MM.1S (cell line): ENCODE data around the gene GDNF.
"Not testable (repeated sequence)": the region's sequence is repeated elsewhere in the genome, so short reads cannot be mapped to it uniquely, and the experiment has no call there.

Experiments used
- DNase-seq: peaks from one replicate; pipeline ENCODE4 v3.0.0-alpha.2; 2015
- H2AFZ ChIP-seq: fragments of 300-600 bp; sonication (generic); 2 replicates; pipeline ENCODE4 v1.6.0; 2016; ENCODE audit warnings: antibody characterized with exemption, low read length
- H3F3A ChIP-seq: fragments of 300-600 bp; sonication (generic); 2 replicates; pipeline ENCODE4 v1.6.1; 2016; ENCODE audit warnings: mild to moderate bottlenecking, antibody characterized with exemption, low read length, moderate library complexity, mixed read lengths; ENCODE audit not compliant: insufficient read depth
- H3K27ac ChIP-seq: fragments of 300-600 bp; sonication (generic); 2 replicates; pipeline ENCODE4 v1.5.1; 2016; ENCODE audit warnings: mild to moderate bottlenecking, low read length
- H3K27me3 ChIP-seq: fragments of 300-600 bp; sonication (generic); replicated peaks from 2 replicates; pipeline ENCODE4 v1.6.0; 2016; ENCODE audit warnings: low read length; ENCODE audit not compliant: insufficient read depth
- H3K36me3 ChIP-seq: fragments of 300-600 bp; sonication (generic); replicated peaks from 2 replicates; pipeline ENCODE4 v1.6.1; 2016; ENCODE audit warnings: mild to moderate bottlenecking, low read length, mixed read lengths; ENCODE audit not compliant: insufficient read depth
- H3K4me1 ChIP-seq: fragments of 300-600 bp; sonication (generic); 2 replicates; pipeline ENCODE4 v1.6.1; 2016; ENCODE audit warnings: low read length, mixed read lengths
- H3K4me2 ChIP-seq: fragments of 300-600 bp; sonication (generic); 2 replicates; pipeline ENCODE4 v1.6.0; 2016; ENCODE audit warnings: low read depth, low read length
- H3K4me3 ChIP-seq: fragments of 300-600 bp; sonication (generic); 2 replicates; pipeline ENCODE4 v1.5.1; 2016; ENCODE audit warnings: low read length, mixed read lengths
- H3K79me2 ChIP-seq: fragments of 300-600 bp; sonication (generic); 2 replicates; pipeline ENCODE4 v1.6.1; 2016; ENCODE audit warnings: mixed run types, low read length, mixed read lengths
- H3K9ac ChIP-seq: fragments of 300-600 bp; sonication (generic); 2 replicates; pipeline ENCODE4 v1.6.1; 2016; ENCODE audit warnings: low read length, mixed read lengths
- H3K9me2 ChIP-seq: fragments of 300-600 bp; sonication (generic); replicated peaks from 2 replicates; pipeline ENCODE4 v1.6.1; 2016; ENCODE audit warnings: mild to moderate bottlenecking, low read length, mixed read lengths; ENCODE audit not compliant: insufficient read depth
- H3K9me3 ChIP-seq: fragments of 300-600 bp; sonication (generic); replicated peaks from 2 replicates; pipeline ENCODE4 v1.6.1; 2016; ENCODE audit warnings: mild to moderate bottlenecking, low read length, mixed read lengths; ENCODE audit not compliant: insufficient read depth
- H4K20me1 ChIP-seq: fragments of 300-600 bp; sonication (generic); 2 replicates; pipeline ENCODE4 v1.6.1; 2016; ENCODE audit warnings: mild to moderate bottlenecking, low read length, moderate library complexity, mixed read lengths; ENCODE audit not compliant: insufficient read depth
- CTCF ChIP-seq: fragments of 300-600 bp; sonication (generic); IDR thresholded peaks from 2 replicates; pipeline ENCODE4 v1.5.1; 2016; ENCODE audit warnings: antibody characterized with exemption, low read length, mixed read lengths
- EZH2 ChIP-seq: fragments of 300-600 bp; sonication (generic); optimal IDR thresholded peaks from 2 replicates; pipeline ENCODE3; 2017; ENCODE audit warnings: low read depth, mild to moderate bottlenecking, antibody characterized with exemption, low read length, mixed read lengths
- EZH2phosphoT487 ChIP-seq: fragments of 300-600 bp; sonication (generic); IDR thresholded peaks from 2 replicates; pipeline ENCODE4 v1.6.1; 2018; ENCODE audit warnings: antibody characterized with exemption, low read length

The GDNF gene

GRCh38 chr5:37871023-37871815, 31.4 kb upstream of the GDNF start:
- Histone ChIP-seq H3K27ac (no peak overlapping the region), H2AFZ (no peak overlapping the region), H4K20me1 (no peaks in the 10 kb centered on the region), H3K9me2 (no peaks in the 10 kb centered on the region), H3K79me2 (no peaks in the 10 kb centered on the region), H3K4me3 (no peak overlapping the region), H3K36me3 (no peaks in the 10 kb centered on the region), H3K9ac (no peak overlapping the region), H3K27me3 (no peaks in the 10 kb centered on the region), H3K4me1 (no peaks in the 10 kb centered on the region), H3F3A (no peaks in the 10 kb centered on the region), H3K4me2 (no peak overlapping the region), H3K9me3 (no peaks in the 10 kb centered on the region)
- DNase-seq, result no peak
- TF ChIP-seq EZH2phosphoT487 (no peak), EZH2 (no peak), CTCF (no peak)

GRCh38 chr5:37869216-37869615, 29.4 kb upstream of the GDNF start:
- no peak overlapping the region for H3K4me3 ChIP-seq
- H4K20me1 ChIP-seq, result no peaks in the 10 kb centered on the region
- H3K4me2 ChIP-seq, result no peak overlapping the region
- H3K27me3 ChIP-seq, result no peaks in the 10 kb centered on the region
- no peaks in the 10 kb centered on the region for H3K9me3 ChIP-seq
- DNase-seq, result no peak
- no peaks in the 10 kb centered on the region for H3K9me2 ChIP-seq
- no peaks in the 10 kb centered on the region for H3K79me2 ChIP-seq
- no peaks in the 10 kb centered on the region for H3K4me1 ChIP-seq
- H3K27ac ChIP-seq, result no peak overlapping the region
- no peak for TF ChIP-seq CTCF
- TF ChIP-seq EZH2, result no peak
- TF ChIP-seq EZH2phosphoT487, result no peak
- no peaks in the 10 kb centered on the region for H3K36me3 ChIP-seq
- H2AFZ ChIP-seq, result no peak overlapping the region
- no peak overlapping the region for H3K9ac ChIP-seq
- H3F3A ChIP-seq, result no peaks in the 10 kb centered on the region

- no peaks in the 10 kb centered on the region for H4K20me1 ChIP-seq
- DNase-seq, result no peak
- H3K79me2 ChIP-seq, result no peaks in the 10 kb centered on the region
- H3K9me3 ChIP-seq, result no peaks in the 10 kb centered on the region
- no peaks in the 10 kb centered on the region for H3K36me3 ChIP-seq
- H3F3A ChIP-seq, result no peaks in the 10 kb centered on the region
- H2AFZ ChIP-seq, result no peak overlapping the region
- H3K4me1 ChIP-seq, result no peaks in the 10 kb centered on the region
- TF ChIP-seq EZH2phosphoT487 (no peak), EZH2 (no peak), CTCF (no peak)
- H3K27ac ChIP-seq, result no peak overlapping the region
- no peaks in the 10 kb centered on the region for H3K9me2 ChIP-seq
- no peak overlapping the region for H3K9ac ChIP-seq
- no peak overlapping the region for H3K4me3 ChIP-seq
- H3K27me3 ChIP-seq, result no peaks in the 10 kb centered on the region
- no peak overlapping the region for H3K4me2 ChIP-seq
These were observed 27.8 kb upstream of the GDNF start for GRCh38 chr5:37867654-37868053.

GRCh38 chr5:37862907-37863306, 23.1 kb upstream of the GDNF start:
- not testable (repeated sequence) for H4K20me1 ChIP-seq, H3K27ac ChIP-seq, H3K9me2 ChIP-seq, H3K9ac ChIP-seq, H2AFZ ChIP-seq, H3K79me2 ChIP-seq, H3K27me3 ChIP-seq, H3K36me3 ChIP-seq, H3K9me3 ChIP-seq, H3K4me3 ChIP-seq, DNase-seq, H3F3A ChIP-seq, H3K4me2 ChIP-seq
- peaks cover 18% of the 10 kb centered on the region; the same call in 1 of the 2 replicates for H3K4me1 ChIP-seq
